Measurements from ENCODE around the gene DIO3.
A peak's percentile ranks its signal among the peaks of the same experiment; 100 is the strongest.

Gene DIO3

DNA sequence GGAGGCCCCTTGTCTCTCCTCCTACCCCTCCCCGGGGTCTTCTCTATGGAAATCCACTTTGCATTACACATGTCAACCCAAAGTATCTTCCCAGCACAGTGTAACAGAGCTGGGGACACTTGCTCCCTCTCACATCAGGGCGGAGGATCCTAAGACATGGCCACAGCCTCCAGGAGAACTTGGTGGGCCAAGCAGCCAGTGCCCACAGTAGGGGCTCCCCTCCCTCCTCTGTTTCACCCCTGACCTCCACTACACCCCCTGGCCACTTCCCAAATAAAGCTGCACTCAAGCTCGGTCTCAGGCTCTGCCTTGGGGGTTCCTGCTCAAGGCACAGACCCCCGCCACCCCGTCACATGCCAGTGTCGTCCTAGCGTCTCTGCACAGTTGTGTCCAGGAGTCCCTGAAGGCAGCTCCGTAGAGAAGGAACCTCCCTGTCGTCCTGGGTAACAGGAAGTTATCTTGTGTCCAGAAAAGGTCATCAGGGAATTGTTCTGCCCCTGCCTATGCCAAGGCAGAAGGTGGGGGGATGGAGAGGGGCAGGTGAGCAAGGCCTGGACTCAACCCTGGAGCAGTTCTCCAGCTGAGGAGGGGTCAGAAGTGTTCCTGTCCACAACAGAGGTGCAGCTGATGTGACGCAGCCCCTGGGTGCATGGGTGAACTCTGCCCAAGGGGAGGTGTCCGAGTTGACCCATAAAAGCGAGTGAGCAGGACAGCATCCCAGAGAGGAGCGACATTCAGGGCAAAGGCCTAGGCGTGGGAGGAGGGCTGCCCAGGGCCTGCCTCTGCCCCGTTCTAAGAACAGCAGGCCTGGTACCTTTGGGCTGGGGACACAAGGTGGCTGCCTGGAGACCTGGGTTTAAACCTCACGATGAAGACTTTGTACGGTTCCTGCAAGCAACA lies 25.5 kb downstream of the DIO3 start:
- no peak for TF ChIP-seq Cebpa-rat (IDR thresholded peaks at IDR 0.05)
- H3K36me3 ChIP-seq, result no peaks in the 10 kb centered on the region
- H3K27me3 ChIP-seq, result peaks cover 0 to 24% (median 4%) of the 10 kb centered on the region in 11 experiments; a peak in 9 of 22 replicates

DNA sequence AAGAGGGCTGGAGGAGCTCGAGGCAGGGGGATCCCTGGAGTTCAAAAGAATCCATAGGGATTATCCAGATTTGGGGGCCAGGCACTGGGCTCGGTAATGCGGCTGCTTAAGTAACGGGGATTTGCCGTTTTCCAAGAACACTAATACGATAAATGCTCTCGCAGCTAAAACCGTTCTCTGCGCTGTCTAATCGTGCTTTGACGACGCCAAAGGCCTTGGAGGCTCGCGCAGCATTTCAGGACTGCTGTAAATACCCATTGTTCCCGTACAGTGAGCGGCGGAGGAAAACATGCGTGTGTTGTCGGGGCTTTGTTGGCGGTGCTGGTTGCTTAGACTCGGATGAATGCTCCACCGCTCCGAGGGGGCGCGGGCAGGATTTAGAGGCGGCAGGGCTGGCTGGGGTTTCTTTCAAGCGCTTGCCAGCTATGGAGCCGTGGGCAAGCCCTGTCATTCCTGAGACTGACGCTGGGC lies 26.2 kb downstream of the DIO3 start:
- H4K20me1 ChIP-seq, result peaks cover 0 to 3% (median 0%) of the 10 kb centered on the region in 11 experiments; a peak in 1 of 22 replicates
- H3K27me3 ChIP-seq, result peaks cover 0 to 24% (median 4%) of the 10 kb centered on the region in 11 experiments; a peak in 9 of 22 replicates
- H3K4me2 ChIP-seq, result peak overlapping the region; percentile 32 to 96 (median 75)
- peak overlapping the region in 3 of 11 experiments; percentile 16 to 39 (median 21); a peak in 4 of 22 replicates for H3K9ac ChIP-seq
- H3K36me3 ChIP-seq, result no peaks in the 10 kb centered on the region
- H3K4me1 ChIP-seq, result peaks cover 10 to 73% (median 68%) of the 10 kb centered on the region in 10 experiments; a peak in 19 of 20 replicates
- TF ChIP-seq Cebpa-rat (IDR thresholded peaks at IDR 0.05), result no peak
- H3K27ac ChIP-seq, result peak overlapping the region in 3 of 11 experiments; percentile 7 to 24 (median 18); a peak in 3 of 22 replicates
- peaks cover 0 to 5% (median 0%) of the 10 kb centered on the region in 11 experiments; a peak in 2 of 22 replicates for H3K9me3 ChIP-seq (replicated peaks in 1 of 11)
- no peak overlapping the region for H3K4me3 ChIP-seq

More for the DNA sequence above, 25.5 kb downstream of the DIO3 start:
- Histone ChIP-seq H3K4me3 (no peak overlapping the region), H3K9ac (peak overlapping the region in 2 of 11 experiments; percentile 21 to 39; a peak in 3 of 22 replicates), H4K20me1 (peaks cover 0 to 3% (median 0%) of the 10 kb centered on the region in 11 experiments; a peak in 1 of 22 replicates), H3K9me3 (replicated peaks in 1 of 11) (peaks cover 0 to 5% (median 0%) of the 10 kb centered on the region in 11 experiments; a peak in 2 of 22 replicates), H3K4me1 (peaks cover 10 to 67% (median 62%) of the 10 kb centered on the region in 10 experiments; a peak in 19 of 20 replicates), H3K4me2 (peak overlapping the region in 10 of 11 experiments; percentile 43 to 96 (median 76); a peak in 18 of 22 replicates), H3K27ac (peak overlapping the region in 1 of 11 experiments; percentile 24; a peak in 1 of 22 replicates)

DNA sequence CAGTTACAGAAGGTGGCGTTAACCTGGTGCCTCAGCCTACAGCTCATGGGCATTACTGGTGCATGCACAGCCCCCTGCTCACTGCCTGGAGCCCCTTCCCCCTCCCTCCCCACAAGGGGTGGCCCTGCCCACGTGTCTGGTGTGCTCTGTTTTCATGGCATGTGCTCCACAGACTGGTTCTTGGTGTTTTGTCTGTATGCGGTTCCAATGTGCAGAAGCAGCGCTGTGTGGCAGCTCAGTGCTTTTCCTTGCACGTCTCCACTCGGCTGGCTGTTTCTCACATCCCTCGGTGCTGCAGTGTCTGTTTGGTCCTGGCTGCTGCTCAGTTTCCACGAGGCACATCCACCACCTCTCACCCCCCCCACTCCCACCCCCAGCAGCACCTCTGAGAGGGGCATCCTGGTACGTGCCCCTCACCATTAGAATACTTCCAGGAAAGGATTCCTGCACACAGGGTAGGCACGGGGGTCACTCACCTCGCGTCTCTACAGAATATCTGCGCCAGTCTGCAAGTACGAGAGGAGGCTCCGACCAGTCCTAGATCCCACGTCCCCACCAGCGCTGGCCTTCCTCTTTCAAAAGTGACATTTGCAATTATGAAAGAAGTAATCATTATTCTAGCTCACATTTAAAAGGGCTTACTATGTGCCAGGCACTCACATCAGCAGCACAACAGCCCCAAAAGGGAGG lies 27.1 kb downstream of the DIO3 start:
- H3K4me1 ChIP-seq, result peaks cover 10 to 83% (median 76%) of the 10 kb centered on the region in 10 experiments; a peak in 19 of 20 replicates
- peaks cover 0 to 24% (median 4%) of the 10 kb centered on the region in 11 experiments; a peak in 9 of 22 replicates for H3K27me3 ChIP-seq
- H3K9ac ChIP-seq, result peak overlapping the region in 1 of 11 experiments; percentile 21; a peak in 1 of 22 replicates
- H3K4me2 ChIP-seq, result peak overlapping the region; percentile 32 to 96 (median 75); a peak in 20 of 22 replicates
- no peak for TF ChIP-seq Cebpa-rat (IDR thresholded peaks at IDR 0.05)
- peaks cover 0 to 3% (median 0%) of the 10 kb centered on the region in 11 experiments; a peak in 1 of 22 replicates for H4K20me1 ChIP-seq
- H3K36me3 ChIP-seq, result no peaks in the 10 kb centered on the region
- no peak overlapping the region for H3K27ac ChIP-seq
- no peak overlapping the region for H3K4me3 ChIP-seq
- peaks cover 0 to 5% (median 0%) of the 10 kb centered on the region in 11 experiments; a peak in 2 of 22 replicates for H3K9me3 ChIP-seq (replicated peaks in 1 of 11)

DNA sequence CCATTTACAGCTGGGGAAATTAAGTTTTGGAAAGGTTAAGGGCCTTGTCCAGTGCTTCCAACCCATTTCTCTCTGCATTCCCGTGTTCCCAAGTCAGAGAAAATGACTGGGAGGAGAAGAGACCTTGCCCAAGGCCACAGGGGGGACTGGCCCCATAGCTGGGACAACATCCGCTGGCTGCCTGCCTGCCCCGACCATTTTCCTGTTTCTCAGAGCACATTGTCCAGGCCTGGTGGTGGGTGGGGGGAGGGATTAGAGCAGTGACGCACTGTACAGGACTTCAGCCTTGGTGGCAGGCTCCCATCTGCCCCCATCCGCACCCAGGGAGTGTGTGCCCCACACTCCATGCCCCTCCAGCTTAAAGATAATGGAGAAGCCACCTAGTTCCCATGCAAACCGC lies 27.7 kb downstream of the DIO3 start:
- Histone ChIP-seq H3K4me3 (no peak overlapping the region), H3K27ac (no peak overlapping the region), H3K4me2 (peak overlapping the region in 10 of 11 experiments; percentile 23 to 96 (median 76); a peak in 18 of 22 replicates), H3K4me1 (peaks cover 15 to 88% (median 82%) of the 10 kb centered on the region in 10 experiments; a peak in 19 of 20 replicates), H3K9ac (peak overlapping the region in 1 of 11 experiments; percentile 23; a peak in 1 of 22 replicates), H3K9me3 (replicated peaks in 1 of 11) (peaks cover 0 to 5% (median 0%) of the 10 kb centered on the region in 11 experiments; a peak in 2 of 22 replicates), H3K27me3 (peaks cover 0 to 24% (median 4%) of the 10 kb centered on the region in 11 experiments; a peak in 9 of 22 replicates), H4K20me1 (peaks cover 0 to 3% (median 0%) of the 10 kb centered on the region in 11 experiments; a peak in 1 of 22 replicates), H3K36me3 (no peaks in the 10 kb centered on the region)
- TF ChIP-seq Cebpa-rat (IDR thresholded peaks at IDR 0.05), result no peak

DNA sequence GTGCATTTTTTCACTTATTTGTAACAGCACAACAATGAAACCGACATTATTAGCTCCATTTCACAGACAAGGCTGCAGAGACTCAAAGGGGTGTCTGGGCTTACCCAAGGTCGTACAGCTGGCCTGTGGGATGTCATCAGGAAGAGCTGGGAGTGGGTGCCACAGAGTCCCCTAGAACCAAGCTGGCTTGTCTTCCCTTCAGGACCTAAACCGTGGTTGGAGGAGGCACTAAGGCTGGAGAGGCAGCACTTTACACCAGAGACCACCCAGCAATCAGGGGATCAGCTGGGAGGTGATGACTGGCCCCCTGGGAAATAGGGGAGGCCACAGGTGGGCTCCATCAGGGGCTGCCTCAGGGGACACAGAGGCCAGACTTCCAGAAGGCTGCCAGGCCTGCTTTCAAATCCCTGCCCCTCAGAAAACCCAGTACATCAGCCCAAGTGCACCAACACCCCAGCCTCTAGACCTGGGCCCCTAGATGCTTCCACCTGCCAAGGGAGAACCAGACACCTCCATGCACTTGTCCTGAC lies 28.3 kb downstream of the DIO3 start:
- H3K27me3 ChIP-seq, result peaks cover 0 to 24% (median 4%) of the 10 kb centered on the region in 11 experiments; a peak in 9 of 22 replicates
- H3K9me3 ChIP-seq (replicated peaks in 1 of 11), result peaks cover 0 to 2% (median 0%) of the 10 kb centered on the region in 11 experiments; a peak in 3 of 22 replicates
- TF ChIP-seq Cebpa-rat (IDR thresholded peaks at IDR 0.05), result no peak
- H3K4me1 ChIP-seq, result peaks cover 15 to 94% (median 88%) of the 10 kb centered on the region in 10 experiments; a peak in 19 of 20 replicates
- H3K36me3 ChIP-seq, result no peaks in the 10 kb centered on the region
- peak overlapping the region in 1 of 11 experiments; percentile 23; a peak in 1 of 22 replicates for H3K9ac ChIP-seq
- H3K4me2 ChIP-seq, result peak overlapping the region in 9 of 11 experiments; percentile 33 to 96 (median 78); a peak in 18 of 22 replicates
- H3K4me3 ChIP-seq, result no peak overlapping the region
- H3K27ac ChIP-seq, result no peak overlapping the region
- H4K20me1 ChIP-seq, result peaks cover 0 to 3% (median 0%) of the 10 kb centered on the region in 11 experiments; a peak in 1 of 22 replicates

DNA sequence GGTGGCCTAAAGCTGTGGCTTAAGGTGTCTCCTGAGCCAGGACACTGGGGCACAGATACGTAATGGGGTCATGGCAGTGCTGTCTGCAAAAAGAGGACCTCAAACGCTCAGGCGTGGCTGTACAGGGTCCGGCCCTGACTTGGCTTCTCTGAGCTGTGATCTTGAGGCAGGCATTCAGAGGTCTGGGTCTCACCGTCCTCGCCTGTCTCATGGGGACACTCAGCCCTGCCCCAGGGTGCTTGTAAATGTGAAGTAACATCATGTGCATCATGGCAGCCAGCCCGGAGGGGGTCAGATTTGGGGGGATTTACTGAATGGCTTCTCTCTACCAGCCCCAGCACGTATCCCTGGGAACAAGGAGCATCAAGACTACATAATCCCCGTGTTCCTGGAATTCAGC lies 28.8 kb downstream of the DIO3 start:
- Histone ChIP-seq H3K9me3 (replicated peaks in 1 of 11) (peaks cover 0 to 7% (median 0%) of the 10 kb centered on the region in 11 experiments; a peak in 5 of 22 replicates), H3K4me1 (peaks cover 15 to 99% (median 91%) of the 10 kb centered on the region in 10 experiments; a peak in 19 of 20 replicates), H3K4me3 (no peak overlapping the region), H3K9ac (no peak overlapping the region; a peak in 1 of 22 replicates), H3K27me3 (peaks cover 0 to 24% (median 4%) of the 10 kb centered on the region in 11 experiments; a peak in 9 of 22 replicates), H4K20me1 (peaks cover 0 to 3% (median 0%) of the 10 kb centered on the region in 11 experiments; a peak in 1 of 22 replicates), H3K36me3 (no peaks in the 10 kb centered on the region), H3K27ac (no peak overlapping the region), H3K4me2 (peak overlapping the region in 9 of 11 experiments; percentile 33 to 96 (median 78); a peak in 18 of 22 replicates)
- TF ChIP-seq Cebpa-rat (IDR thresholded peaks at IDR 0.05), result no peak

DNA sequence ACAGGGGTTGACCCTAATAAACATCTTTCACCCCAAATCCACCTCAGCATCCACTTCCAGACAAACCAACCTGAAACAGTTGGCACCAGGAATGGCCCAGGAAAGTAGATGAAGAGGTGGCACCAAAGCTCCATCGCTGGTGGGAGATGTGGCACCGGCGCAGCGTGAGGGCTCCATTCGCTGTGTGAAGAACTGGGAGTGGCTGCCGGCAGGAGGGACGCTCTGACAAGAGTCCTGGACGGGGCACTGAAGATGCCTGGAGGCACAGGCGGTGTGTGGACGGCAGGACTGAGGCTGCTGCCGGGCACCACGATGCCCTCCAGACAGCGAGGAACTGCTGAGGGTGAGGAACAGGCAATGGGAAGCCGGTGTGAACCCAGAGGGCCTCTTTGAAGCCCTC lies 29.3 kb downstream of the DIO3 start:
- Histone ChIP-seq H3K27me3 (peaks cover 0 to 24% (median 4%) of the 10 kb centered on the region in 11 experiments; a peak in 9 of 22 replicates), H3K4me1 (peaks cover 15 to 99% (median 89%) of the 10 kb centered on the region in 10 experiments; a peak in 19 of 20 replicates), H4K20me1 (0 out of 22 replicates have a peak, but pooled peaks cover 0 to 3% (median 0%) of the 10 kb centered on the region in 11 experiments), H3K27ac (peak overlapping the region in 5 of 11 experiments; percentile 23 to 62 (median 57); a peak in 5 of 22 replicates), H3K36me3 (no peaks in the 10 kb centered on the region), H3K4me2 (peak overlapping the region in 8 of 11 experiments; percentile 50 to 96 (median 79); a peak in 16 of 22 replicates), H3K9me3 (replicated peaks in 1 of 11) (peaks cover 0 to 12% (median 0%) of the 10 kb centered on the region in 11 experiments; a peak in 5 of 22 replicates), H3K4me3 (no peak overlapping the region), H3K9ac (no peak overlapping the region)
- TF ChIP-seq Cebpa-rat (IDR thresholded peaks at IDR 0.05), result no peak

Data from BLaER1 treated with 17β-estradiol and CSF1 and Interleukin-3, amounts not matched to agents 10 nM and 100 nM (cell line).